Stimulated activated CD4-positive, alpha-beta T cell treated with anti-CD3 and anti-CD28 coated beads, Interleukin-12 subunit alpha, Interleukin-12 subunit beta, amount 100 ng/mL, for 48 hours (primary cell): ENCODE data around the gene BACH2.
A peak's percentile ranks its signal among the peaks of the same experiment; 100 is the strongest.

ENCODE experiments used
- DNase-seq, 3 donors: peaks; one replicate each; pipeline ENCODE4 v3.0.0-alpha.2; 2020; ENCODE audit warnings: low read depth in 2 of 3, low spot score in 1 of 3

The BACH2 gene

GRCh38 chr6:89951574-89952104 lies 345.0 kb downstream of the BACH2 start:
- DNase-seq, result no peak

GRCh38 chr6:89950879-89951391 lies 345.7 kb downstream of the BACH2 start:
- DNase-seq, result no peak

GRCh38 chr6:89950446-89950845 lies 346.2 kb downstream of the BACH2 start:
- DNase-seq, result no peak

- no peak for DNase-seq
Observed at GRCh38 chr6:89948876-89949275, 347.8 kb downstream of the BACH2 start.

GRCh38 chr6:89944826-89945407 lies 351.7 kb downstream of the BACH2 start:
- no peak for DNase-seq

GRCh38 chr6:89944181-89944755 lies 352.4 kb downstream of the BACH2 start:
- no peak for DNase-seq

- DNase-seq, result no peak
Observed at GRCh38 chr6:89942601-89943000, 354.0 kb downstream of the BACH2 start.

- DNase-seq, result no peak
Observed at GRCh38 chr6:89941763-89942497, 354.7 kb downstream of the BACH2 start.

GRCh38 chr6:89941031-89941762 lies 355.4 kb downstream of the BACH2 start:
- no peak for DNase-seq

GRCh38 chr6:89940225-89941027 lies 356.2 kb downstream of the BACH2 start:
- DNase-seq, result peak in 2 of 3 donors; percentile 42 to 60

- no peak for DNase-seq
Observed at GRCh38 chr6:89939144-89939543, 357.5 kb downstream of the BACH2 start.

GRCh38 chr6:89938014-89938413 lies 358.6 kb downstream of the BACH2 start:
- DNase-seq, result no peak

GRCh38 chr6:89936177-89936576 lies 360.5 kb downstream of the BACH2 start:
- no peak for DNase-seq

- DNase-seq, result no peak
Observed at GRCh38 chr6:89934685-89935366, 361.8 kb downstream of the BACH2 start.

GRCh38 chr6:89932245-89932802 lies 364.3 kb downstream of the BACH2 start:
- no peak for DNase-seq

- no peak for DNase-seq
Observed at GRCh38 chr6:89930789-89931188, 365.9 kb downstream of the BACH2 start.

GRCh38 chr6:89928604-89929003 lies 368.0 kb downstream of the BACH2 start:
- no peak for DNase-seq

- no peak for DNase-seq
Observed at GRCh38 chr6:89927791-89928550, 368.7 kb downstream of the BACH2 start.

GRCh38 chr6:89927264-89927663 lies 369.4 kb downstream of the BACH2 start:
- DNase-seq, result no peak
